ENCODE results near the gene POLR2E.
A peak's percentile ranks its signal among the peaks of the same experiment; 100 is the strongest.
"Not testable (repeated sequence)": the region's sequence is repeated elsewhere in the genome, so short reads cannot be mapped to it uniquely, and the experiment has no call there.

POLR2E gene

DNA sequence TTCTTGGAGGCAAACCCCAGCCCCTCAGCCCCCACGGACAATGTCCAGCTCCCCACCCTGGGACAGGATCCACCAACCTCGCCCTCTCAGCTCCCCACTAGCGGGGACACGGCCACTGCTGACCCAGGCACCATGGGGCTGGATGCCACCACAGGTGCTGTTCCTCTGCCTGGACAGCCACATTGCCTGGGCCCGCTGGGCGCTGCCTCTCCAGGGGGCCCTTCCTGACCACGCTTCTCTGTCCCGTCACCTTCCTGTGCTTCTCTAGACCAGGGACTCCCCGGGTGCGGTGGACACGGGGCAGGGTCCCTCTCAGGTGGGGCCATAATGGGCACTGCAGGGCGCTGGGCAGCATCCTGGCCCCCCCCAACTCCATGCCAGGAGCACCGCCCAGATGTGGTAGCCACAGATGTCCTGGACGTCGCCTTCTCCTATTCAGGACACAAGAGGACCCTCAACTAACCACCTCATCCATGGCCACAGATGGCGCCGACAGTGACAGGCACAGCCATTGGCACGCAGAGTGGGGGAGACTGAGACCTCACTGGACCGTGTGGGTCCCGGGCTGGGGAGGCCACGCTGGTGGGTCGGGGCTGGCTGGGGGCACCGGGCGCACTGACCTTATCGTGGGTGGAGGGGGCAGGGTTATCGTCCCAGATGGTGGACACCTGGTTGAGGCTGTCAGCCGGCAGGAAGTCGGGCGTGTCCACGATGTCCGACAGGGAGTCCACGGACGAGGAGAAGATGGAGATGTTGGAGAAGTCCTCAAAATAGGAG lies 32.0 kb upstream of the POLR2E start:
- DNase-seq (ENCODE audit: low read depth, low spot score) = no peak

DNA sequence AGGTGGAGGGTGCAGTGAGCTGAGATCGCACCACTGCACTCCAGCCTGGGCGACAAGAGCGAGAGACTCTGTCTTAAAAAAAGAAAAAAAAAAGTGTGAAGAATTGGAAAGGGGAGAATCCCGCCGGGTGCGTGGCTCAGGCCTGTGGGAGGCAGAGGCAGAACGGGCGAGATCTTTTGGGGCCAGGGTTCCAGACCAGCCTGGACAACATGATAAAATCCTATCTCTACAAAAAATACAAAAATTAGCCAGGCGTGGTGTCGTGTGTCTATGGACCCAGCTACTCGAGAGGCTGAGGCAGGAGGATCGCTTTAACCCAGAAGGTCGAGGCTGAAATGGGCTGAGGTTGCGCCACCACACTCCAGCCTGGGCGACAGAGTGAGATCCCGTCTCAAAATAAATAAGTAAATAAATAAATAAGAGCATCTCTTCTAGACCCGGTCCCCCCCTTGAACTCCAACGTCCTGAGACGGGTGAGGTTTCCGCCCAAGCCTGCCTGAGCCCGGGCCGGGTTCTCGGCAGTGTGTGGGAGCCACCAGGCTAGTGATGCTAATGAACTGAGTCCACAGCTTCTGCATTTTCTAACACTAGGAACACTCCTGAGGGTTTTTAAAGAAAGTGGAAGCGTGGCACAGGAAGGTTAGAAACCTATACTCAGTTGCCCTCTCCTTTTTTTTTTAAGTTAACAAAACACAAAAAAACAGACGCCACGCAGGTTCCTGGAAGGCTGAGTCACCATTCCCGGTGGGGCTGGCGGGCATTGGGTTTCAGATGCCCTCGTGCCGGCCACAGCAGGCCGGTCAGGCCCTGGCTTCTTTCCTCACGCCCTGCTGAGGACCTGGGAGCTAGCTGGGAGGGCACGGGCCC lies 30.7 kb upstream of the POLR2E start:
- DNase-seq (ENCODE audit: low read depth, low spot score) = no peak

GRCh38 chr19:1123885-1124677 lies 28.9 kb upstream of the POLR2E start:
- no peak for DNase-seq (ENCODE audit: low read depth, low spot score)

GRCh38 chr19:1123381-1123780 lies 28.2 kb upstream of the POLR2E start:
- no peak for DNase-seq (ENCODE audit: low read depth, low spot score)

GRCh38 chr19:1122972-1123363 lies 27.8 kb upstream of the POLR2E start:
- no peak for DNase-seq (ENCODE audit: low read depth, low spot score)

- no peak for DNase-seq (ENCODE audit: low read depth, low spot score)
Observed at GRCh38 chr19:1122021-1122971, 27.1 kb upstream of the POLR2E start.

GRCh38 chr19:1121395-1121794 lies 26.2 kb upstream of the POLR2E start:
- DNase-seq (ENCODE audit: low read depth, low spot score) = no peak

DNA sequence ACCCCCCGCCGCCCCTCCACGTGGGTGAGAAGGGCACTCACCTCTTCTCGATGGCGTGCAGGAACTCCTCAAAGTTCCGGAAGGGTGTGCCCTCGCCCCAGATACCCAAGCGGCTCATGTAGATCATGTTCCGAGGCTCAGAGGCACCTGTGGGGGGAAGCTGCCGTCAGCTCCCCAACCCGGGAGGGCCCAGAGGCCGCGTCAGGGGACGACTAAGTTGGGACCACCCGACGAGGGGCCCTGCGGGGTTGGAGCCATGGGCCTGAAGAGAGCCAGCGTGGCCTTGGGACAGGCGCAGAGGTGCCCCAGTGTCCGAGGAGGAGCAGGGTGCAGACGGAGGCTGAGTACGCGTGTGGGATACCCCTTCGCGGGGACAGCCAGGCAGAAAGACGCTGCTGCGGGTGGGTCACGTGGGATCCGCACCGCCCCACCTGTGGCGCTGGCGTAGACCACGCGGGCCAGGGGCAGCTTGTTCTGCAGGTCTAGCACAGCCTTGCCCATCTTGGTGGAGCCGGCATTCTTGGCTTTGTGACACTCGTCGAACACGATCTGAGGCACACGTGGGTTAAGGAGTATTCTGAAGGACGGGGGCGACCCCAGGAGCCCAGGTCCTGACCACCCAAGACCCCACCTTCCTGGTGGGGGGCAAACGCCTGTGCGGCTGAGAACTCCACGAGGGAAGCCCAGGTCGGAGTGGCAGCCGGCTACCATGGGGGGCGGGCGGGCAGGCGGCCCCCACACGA lies 24.5 kb upstream of the POLR2E start:
- DNase-seq (ENCODE audit: low read depth, low spot score) = no peak

DNA sequence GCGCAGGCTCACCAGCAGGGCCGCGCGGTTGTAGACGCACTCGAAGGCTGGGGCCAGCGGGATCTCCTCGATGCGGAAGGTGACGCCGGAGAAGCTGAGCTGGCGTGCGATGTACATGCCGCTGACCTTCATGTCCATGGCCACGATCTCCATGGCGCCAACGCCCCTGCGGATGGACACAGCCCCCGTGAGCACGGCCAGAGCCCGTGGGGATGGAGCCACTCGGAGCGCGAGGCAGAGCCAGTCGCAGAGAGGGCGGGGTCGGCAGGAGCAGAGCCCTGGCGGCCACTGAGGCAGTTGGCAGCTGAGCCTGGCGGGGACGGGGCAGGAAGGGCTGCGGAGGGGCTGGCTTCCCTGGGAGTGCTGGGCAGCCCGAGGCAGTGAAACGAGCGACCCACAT lies 23.8 kb upstream of the POLR2E start:
- no peak for DNase-seq (ENCODE audit: low read depth, low spot score)

DNA sequence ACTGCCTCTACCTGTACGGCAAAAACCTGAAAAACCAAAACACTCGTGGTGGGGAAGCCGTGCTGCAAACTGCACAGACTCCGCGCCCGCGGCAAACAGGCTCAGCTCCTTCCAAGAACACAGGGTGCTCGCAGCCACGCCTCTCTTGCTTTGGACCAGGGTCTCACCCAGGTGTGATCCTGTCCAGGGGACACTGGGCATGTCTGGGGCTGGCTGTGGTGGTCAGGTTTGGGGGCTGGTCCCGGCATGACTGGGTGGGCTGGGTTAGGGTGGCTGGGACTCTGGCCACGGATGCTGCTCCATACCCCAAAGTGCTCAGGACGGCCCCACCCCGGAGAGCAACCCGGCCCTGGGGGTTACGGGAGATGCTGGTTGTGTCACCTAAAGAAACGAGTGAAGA lies 22.5 kb upstream of the POLR2E start:
- DNase-seq (ENCODE audit: low read depth, low spot score) = no peak

- no peak for DNase-seq (ENCODE audit: low read depth, low spot score)
Observed at GRCh38 chr19:1116726-1117581, 21.8 kb upstream of the POLR2E start.

- DNase-seq (ENCODE audit: low read depth, low spot score) = no peak
Observed at GRCh38 chr19:1115646-1116420, 20.7 kb upstream of the POLR2E start.

DNA sequence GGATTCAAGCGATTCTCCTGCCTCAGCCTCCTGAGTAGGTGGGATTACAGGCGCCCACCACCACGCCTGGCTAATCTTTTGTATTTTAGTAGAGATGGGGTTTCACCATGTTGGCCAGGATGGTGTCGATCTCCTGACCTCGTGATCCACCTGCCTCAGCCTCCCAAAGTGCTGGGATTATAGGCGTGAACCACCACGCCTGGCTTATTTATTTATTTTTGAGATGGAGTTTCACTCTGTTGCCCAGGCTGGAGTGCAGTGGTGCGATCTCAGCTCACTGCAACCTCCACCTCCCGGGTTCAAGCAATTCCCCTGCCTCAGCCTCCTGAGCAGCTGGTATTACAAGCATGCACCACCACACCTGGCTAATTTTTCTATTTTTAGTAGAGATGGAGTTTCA lies 19.6 kb upstream of the POLR2E start:
- not testable (repeated sequence) for DNase-seq (ENCODE audit: low read depth, low spot score)

DNA sequence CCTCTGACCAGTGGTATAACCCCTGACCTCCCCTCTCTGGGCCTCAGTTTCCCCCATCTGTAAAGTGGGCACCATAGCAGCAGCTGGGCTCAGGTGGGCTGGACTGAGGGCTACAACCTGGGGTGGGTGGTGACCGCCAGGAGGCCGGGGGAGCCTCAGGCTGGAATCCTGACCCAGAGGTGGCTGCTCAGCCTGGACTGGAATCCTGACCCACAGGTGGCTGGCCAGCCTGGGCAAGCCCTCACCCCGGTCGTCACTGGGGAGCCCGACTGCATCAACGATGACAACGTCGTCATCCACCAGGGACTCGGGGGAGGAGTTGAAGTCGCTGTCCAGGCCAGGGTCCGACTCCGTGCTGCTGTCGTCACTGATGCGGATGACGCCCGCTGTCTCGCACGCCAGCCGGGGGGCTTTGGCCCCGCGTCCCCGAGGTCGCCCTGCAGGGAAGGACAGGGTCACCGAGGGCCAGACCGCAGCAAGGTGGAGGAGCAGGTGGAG lies 18.9 kb upstream of the POLR2E start:
- DNase-seq (ENCODE audit: low read depth, low spot score) = no peak

DNA sequence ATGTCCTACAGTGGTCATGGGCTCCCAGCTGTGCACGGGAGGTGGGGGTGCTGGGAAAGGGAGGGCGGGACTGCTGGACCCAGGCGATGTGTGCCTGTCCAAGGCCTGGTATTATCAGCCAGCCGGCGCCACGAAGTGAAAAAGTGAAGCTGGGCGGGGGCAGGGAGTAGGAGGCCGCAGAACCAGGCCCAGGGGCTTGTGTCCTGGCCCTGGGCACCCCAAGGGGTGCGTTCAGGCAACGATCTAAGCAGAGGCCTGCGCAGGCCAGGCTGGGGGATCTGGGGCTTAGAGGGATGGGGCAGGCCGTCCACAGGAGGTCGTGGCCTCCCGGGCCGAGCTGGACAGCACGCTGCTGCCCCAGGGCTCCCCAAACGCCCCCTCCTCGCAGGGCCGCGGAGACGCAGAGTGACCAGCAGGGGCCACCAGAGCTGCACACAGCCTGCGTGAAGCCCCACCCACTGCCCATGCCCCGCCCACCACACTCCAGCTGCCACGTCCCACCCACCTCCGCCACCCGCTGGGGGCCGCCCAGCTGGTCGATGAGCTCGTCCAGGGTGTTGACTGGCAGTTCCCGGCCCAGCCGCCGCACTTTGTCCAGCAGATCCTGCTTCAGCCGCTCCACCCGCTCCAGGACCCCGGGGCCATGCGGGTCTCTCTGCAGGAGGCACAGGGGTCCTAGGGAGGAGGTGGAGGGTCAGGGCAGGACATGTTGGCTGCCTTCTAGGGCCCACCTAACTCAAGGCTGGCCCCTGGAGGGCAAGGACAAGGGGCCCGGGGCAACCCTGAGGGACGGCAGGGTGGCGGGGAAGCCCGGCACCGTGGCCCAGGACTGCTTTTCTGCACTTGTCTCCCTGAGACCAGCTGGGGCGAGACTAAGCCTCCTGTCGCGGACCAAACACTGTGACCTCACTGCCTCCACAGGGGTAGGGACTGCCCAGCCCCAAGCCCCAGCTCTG lies 18.1 kb upstream of the POLR2E start:
- DNase-seq (ENCODE audit: low read depth, low spot score) = peak; percentile 75

- no peak for DNase-seq (ENCODE audit: low read depth, low spot score)
Observed at GRCh38 chr19:1112268-1113029, 17.3 kb upstream of the POLR2E start.

Data from activated naive CD8-positive, alpha-beta T cell treated with anti-CD3 and anti-CD28 coated beads, Interleukin-2, amount 50 U/mL, for 16 hours (primary cell).